GM11168 (cell line): ENCODE data around the gene SLC15A2.

Experiments used
- in situ Hi-C: fragments of 300-500 bp; cut with MboI; formaldehyde crosslinking; loops from one replicate; pipeline ENCODE4 v1.12.0; 2022; ENCODE audit warnings: low sequenced_read_pairs; ENCODE audit not compliant: unreplicated experiment

SLC15A2 gene

DNA sequence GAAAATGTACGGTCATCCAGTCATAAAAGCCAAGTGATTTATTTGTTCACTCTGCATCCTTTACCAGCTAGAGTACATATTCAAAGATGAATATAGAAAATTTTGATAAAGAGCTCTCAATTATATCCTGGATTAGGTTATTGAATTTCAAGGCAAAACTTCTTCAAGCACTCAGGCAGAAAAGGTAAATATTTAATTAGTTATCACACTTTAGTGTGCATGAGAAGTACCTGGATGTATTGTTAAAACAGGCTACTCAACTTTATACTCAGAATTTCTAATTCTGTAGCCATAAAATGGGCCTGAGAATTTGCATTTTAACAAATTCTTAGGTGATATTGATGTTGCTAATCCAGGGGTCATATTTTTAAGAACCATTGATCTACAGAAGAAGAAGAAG lies 82.5 kb downstream of the SLC15A2 start:
- in situ Hi-C loops: loop anchor here (25.0 kb wide), 1 partner anchor 286 kb away; no protein-coding TSS in a partner anchor

DNA sequence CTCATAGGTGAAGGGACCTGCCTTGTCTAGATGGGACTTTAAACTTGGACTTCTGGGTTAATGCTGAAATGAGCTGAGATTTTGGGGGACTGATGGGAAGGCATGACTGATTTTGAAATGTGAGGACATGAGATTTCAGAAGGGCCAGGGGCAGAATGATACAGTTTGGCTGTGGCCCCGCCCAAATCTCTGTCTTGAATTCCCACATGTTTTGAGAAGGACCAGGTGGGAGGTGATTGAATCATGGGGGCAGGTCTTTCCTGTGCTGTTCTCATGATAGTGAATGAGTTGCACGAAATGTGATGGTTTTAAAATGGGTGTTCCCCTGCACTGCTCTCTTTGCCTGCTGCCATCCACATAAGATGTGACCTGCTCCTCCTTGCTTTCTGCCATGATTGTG lies 85.0 kb downstream of the SLC15A2 start:
- in situ Hi-C loops: loop anchor here (25.0 kb wide), 1 partner anchor 283 kb away; no protein-coding TSS in a partner anchor

DNA sequence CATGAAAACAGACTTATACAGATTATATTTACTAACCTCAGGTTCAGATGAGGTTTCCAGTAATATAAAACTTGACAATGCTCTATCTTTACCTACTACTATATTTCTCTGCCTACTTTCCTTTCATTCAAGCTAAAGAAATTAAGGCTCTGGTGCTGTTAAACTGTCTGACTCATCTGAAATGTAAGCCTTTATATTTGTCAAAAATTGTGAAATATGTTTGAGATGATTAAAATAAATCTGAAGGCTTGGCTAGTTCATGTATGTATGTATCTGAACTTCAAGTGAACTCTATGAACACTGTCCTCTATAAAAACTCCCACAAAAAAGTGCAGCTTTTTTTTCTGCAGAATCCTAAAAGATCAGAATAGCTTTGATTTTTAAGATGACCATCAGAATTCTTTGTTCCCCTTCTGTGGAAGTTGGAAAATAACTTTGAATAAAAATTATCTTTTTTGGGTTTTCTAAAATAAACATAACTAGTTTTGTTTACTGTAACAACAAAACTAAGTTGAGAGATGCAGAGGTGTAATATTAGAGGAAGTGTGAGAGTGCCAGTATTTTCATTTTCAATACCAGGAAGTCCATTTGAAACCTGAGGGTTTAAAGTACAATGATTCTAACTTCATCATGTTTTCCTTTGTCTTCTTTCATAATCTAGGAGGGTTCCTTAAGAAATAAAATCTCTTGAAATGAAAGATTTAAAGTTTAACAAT lies 85.7 kb downstream of the SLC15A2 start:
- in situ Hi-C loops: loop anchor here (25.0 kb wide), 1 partner anchor 282 kb away; no protein-coding TSS in a partner anchor

DNA sequence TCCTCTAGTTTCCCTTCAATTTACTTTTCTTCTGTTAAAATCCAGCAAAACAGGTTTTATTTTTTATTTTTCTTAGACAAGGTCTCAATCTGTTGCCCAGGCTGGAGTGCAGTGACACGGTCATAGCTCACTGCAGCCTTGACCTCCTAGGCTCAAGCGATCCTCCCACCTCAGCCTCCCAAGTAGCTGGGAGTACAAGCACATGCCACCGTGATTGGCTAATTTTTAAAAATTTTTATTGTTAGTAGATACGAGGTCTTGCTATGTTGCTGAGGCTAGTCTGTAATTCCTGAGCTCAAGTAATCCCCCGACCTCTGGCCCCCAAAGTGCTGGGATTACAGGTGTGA lies 86.2 kb downstream of the SLC15A2 start:
- in situ Hi-C loops: loop anchor here (25.0 kb wide), 1 partner anchor 282 kb away; no protein-coding TSS in a partner anchor

DNA sequence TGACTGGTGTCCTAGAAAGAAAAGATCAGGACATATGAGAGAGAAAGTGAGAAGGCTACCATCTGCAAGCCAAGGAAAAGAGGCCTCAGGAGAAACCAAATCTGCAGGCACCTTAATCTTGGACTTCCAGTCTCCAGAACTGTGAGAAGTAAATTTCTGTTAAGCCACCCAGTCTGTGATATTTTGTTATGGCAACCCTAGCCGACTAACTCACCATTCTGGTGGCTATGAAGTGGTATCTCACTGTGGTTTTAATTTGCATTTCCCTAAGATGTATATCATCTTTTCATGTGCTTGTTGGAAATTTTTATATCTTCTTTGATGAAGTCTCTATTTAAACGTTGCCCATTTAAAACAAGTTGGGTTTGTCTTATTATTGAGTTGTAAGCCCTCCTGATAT lies 87.3 kb downstream of the SLC15A2 start:
- in situ Hi-C loops: loop anchor here (25.0 kb wide), 1 partner anchor 281 kb away; no protein-coding TSS in a partner anchor

DNA sequence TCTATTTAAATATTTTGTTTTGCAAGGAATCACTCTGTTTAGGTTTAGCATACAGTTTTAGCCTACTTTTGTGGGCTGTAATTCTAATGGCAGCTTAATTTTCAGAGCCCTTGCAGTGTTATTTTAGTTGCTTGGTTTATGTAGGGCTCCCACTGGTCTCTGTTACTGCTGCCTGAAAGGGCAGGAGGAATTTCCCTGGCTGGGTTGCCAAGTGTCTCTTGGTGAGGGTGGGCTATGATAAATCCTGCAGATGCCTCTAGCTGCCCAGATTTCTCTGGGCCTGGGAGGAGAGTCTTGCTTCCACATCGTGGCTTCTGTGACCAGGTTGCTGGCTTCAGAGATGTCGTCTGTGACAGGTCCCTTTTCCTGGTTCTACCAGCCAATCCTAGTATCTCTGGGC lies 91.6 kb downstream of the SLC15A2 start:
- in situ Hi-C loops: loop anchor here (25.0 kb wide), 1 partner anchor 276 kb away; no protein-coding TSS in a partner anchor

DNA sequence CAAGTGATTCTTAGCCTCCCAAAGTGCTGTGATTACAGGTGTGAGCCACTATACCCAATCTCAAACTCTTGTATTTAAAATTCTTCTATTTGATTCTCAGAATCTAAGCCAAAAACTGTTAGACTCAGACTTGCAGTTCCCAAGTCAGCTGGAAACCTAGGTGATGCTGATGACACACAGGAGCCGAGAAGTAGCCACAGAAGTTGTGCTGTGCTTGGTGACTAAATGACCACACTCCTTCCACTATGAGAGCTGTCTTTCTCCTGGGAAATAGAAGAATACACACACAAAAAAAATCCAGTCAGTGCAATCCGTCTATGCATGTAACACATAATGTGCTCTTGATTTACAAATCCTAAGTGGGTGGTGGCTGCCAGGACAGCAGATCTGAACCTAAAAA lies 93.9 kb downstream of the SLC15A2 start:
- in situ Hi-C loops: loop anchor here (25.0 kb wide), 1 partner anchor 274 kb away; no protein-coding TSS in a partner anchor

DNA sequence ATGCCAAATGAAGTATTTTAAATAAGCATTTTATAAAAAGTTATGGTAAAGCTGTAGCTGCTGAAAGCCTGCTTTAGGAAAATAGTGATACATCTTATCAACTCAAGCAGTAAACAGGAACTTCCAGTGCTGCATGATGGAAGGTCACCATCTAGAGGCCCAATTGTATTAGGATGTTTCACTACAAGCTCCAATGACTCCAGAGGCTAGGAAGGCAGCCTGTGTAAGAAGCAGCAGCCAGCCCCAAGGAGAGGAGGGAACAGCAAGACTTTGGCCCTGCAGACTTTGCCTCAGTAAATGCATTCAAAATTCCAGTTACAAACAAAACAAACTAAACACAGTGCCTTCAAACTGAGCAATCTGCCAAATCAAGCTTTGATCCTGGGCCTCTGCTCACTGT lies 95.7 kb downstream of the SLC15A2 start:
- in situ Hi-C loops: loop anchor here (25.0 kb wide), 1 partner anchor 272 kb away; no protein-coding TSS in a partner anchor

DNA sequence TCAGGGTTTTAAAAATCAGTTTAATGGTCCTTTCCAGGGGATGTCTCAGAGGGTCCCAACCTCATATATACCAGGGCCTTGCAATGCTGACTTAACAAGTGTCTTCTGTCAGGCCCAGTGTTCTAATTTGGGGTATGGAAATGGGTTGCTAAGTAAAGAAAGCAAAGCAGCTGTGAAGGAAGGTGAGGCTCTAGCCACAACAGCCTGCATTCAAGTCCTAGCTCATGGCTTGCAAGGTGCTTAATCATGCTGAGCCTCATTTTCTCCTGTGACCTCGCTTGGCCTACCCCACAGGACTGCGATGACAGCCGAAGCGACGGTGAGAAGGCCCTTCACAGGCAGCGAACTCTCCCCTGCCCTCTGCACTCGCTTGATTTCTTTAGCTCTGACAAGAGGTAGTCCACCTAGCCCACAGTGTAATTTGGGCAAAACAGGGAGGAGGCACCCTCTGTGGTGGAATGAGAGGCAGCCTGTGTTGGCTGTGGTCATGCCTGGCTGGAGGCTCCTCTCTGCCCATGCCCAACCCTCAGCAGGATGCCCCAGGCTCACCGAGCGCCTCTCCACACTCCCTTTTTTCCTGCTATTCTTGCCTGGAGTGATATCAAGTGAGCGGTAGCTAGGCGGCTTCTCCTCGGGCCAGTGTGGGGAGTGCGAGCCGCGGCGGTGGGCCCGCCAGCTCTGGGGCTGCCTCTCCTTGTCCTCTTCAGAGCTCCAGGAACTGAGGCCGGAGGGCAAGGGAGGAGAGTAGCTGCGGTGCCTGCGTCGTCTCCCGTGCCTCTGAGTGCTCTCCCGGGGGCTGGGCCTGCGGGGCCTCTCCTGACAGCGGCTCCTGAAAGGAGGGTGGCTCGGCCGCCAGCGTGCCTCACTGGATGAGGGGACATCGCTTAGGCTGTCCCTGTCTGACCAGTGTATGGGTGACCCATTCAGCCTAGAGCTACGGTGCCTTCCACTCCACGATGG lies 98.7 kb downstream of the SLC15A2 start:
- in situ Hi-C loops: loop anchor here (25.0 kb wide), 1 partner anchor 269 kb away; no protein-coding TSS in a partner anchor
